ENCODE results near the gene B4GALT3. TPM values are rescaled to one million over a fixed set of nuclear protein-coding genes. Genes with fewer than 3 reads are reported as not detected.

B4GALT3 gene
- total RNA-seq, 2 experiments from 2014 or later, result 36.2 to 41.7 TPM

DNA sequence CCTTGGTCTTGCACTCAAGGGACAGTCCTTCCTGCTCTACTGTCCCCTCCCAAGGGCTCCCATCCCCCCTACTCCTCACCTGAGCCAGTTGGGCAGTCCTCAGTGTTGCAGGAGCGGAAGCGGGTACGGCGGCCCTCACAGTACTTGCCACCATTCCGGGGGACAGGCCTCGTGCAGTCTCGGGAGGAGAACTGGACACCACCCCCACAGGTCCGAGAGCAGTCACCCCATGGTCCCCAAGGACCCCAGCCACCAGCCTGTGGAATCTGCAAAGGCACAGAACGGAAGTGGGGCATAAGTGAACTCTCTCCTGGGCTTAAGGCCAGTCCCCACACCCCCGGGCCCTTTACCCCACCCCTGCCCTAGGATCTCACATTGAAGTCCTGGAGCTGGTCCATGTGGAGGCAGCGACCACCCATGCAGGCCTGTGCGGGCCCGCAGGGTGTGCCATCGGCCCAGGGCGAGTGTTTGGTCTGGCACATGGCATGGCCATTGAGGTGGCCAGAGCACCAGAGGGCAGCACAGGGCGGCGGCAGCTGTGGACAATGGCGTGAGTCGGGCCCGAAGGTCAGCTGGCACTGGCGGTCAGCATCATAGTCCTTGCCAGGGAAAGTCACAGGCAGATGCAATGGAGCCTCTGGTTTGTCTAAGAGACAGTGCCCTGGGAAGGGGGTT, 16.4 kb upstream of the B4GALT3 start:
- no peaks in the 10 kb centered on the region for H3K9me3 ChIP-seq (ENCODE audit: low read length)
- no peak overlapping the region for H3K4me2 ChIP-seq (ENCODE audit: low read length)
- no peak overlapping the region for H3K4me3 ChIP-seq (ENCODE audit: low read depth, low read length, poor library complexity, severe bottlenecking)
- H3K4me1 ChIP-seq (ENCODE audit: insufficient read depth, low read length, poor library complexity, severe bottlenecking), result peaks cover 28% of the 10 kb centered on the region
- H3K36me3 ChIP-seq (ENCODE audit: insufficient read depth, low read length), result no peaks in the 10 kb centered on the region
- no TSS peak for BruUV-seq (replicated peaks)
- intact Hi-C loops (cut with micrococcal nuclease; ENCODE audit: unreplicated experiment), result loop anchor here (5.0 kb wide), 1 partner anchor 189 kb away; no protein-coding TSS in a partner anchor
- no peak for DNase-seq (ENCODE audit: low spot score)
- H3K79me2 ChIP-seq (ENCODE audit: insufficient read depth, low read depth, low read length), result no peaks in the 10 kb centered on the region
- H3K9me2 ChIP-seq (ENCODE audit: insufficient read depth, low read length), result no peaks in the 10 kb centered on the region
- TF ChIP-seq EZH2phosphoT487 (IDR thresholded peaks at IDR 0.05; ENCODE audit: borderline replicate concordance, low read depth, low read length), result no peak
- TF ChIP-seq, protein P1, sequence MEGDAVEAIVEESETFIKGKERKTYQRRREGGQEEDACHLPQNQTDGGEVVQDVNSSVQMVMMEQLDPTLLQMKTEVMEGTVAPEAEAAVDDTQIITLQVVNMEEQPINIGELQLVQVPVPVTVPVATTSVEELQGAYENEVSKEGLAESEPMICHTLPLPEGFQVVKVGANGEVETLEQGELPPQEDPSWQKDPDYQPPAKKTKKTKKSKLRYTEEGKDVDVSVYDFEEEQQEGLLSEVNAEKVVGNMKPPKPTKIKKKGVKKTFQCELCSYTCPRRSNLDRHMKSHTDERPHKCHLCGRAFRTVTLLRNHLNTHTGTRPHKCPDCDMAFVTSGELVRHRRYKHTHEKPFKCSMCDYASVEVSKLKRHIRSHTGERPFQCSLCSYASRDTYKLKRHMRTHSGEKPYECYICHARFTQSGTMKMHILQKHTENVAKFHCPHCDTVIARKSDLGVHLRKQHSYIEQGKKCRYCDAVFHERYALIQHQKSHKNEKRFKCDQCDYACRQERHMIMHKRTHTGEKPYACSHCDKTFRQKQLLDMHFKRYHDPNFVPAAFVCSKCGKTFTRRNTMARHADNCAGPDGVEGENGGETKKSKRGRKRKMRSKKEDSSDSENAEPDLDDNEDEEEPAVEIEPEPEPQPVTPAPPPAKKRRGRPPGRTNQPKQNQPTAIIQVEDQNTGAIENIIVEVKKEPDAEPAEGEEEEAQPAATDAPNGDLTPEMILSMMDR (conservative IDR thresholded peaks at IDR 0.05; ENCODE audit: low read length), result no peak
- ChIA-PET POLR2A (interaction anchor here (0.5 to 1.1 kb wide), 3 partner anchors 8 to 32 kb away, joined by 3 read pairs; partner anchors contain the start of gene TOMM40L), CTCF (ENCODE audit: unreplicated experiment) (interaction anchor here (0.6 to 1.1 kb wide), 3 partner anchors 17 to 191 kb away, joined by 3 to 6 read pairs (median 5); partner anchors contain the start of genes B4GALT3 and TOMM40L)
- H4K20me1 ChIP-seq (ENCODE audit: insufficient read depth, low read length), result no peaks in the 10 kb centered on the region
- no peak overlapping the region for H2AFZ ChIP-seq (ENCODE audit: low read length)
- no peak overlapping the region for H3K27ac ChIP-seq (ENCODE audit: low read depth, low read length, poor library complexity, severe bottlenecking)

DNA sequence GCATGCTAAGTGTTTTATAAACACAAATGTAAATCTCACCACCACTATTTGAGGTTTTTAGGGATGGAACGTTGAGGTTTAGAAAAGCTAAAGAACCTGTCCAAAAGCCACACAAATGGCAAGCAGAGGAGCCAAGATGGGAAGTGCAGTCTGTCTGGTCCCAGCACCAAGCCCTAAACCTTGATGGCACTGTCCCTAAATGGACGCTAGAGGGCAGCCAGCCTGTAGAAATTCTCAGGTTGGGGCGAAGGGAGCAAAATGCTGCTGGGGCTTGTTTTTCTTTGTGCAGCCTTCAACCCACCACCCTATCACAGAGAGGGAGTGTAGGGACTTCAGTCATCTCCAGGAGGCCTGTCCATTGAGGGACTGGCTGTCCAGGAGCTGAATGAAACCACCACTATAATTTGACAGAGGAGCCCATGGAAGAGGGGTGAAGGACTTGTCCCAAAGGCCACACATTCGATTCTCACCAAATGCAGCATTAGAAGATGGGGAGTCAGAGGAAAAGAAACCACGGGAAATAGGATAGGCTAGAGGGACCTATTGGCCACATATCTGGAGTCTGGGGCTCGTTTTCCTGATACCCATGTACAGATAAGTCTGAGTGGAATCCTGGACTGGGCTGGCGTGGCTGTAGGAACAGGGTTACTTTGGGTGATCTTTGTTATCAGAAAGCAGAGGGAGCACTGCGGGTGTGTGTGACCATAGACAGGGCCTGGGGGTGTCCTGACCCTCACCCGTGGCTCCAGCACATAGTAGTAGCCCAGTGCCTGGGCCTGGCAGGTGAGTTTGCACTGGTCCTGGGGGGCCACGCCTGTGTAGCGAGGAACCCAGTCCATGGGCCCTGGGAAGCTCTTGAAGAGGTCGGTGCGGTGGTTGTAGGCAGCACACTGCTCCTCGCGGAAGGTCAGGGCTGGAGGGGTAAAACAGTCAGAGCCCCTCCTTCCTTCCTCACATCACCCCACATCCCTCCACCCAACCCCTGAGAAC, 15.5 kb upstream of the B4GALT3 start:
- ChIA-PET POLR2A (interaction anchor here (0.5 to 2.2 kb wide), 6 partner anchors 15 to 192 kb away, joined by 3 to 5 read pairs (median 4); partner anchors contain the start of gene B4GALT3), CTCF (ENCODE audit: unreplicated experiment) (interaction anchor here (1.0 to 1.9 kb wide), 3 partner anchors 10 to 189 kb away, joined by 3 to 10 read pairs (median 4); partner anchors contain the start of genes NDUFS2 and TOMM40L)
- Histone ChIP-seq H3K4me1 (ENCODE audit: insufficient read depth, low read length, poor library complexity, severe bottlenecking) (peaks cover 28% of the 10 kb centered on the region), H3K4me2 (ENCODE audit: low read length) (no peak overlapping the region), H2AFZ (ENCODE audit: low read length) (peak overlapping the region; percentile 70), H3K36me3 (ENCODE audit: insufficient read depth, low read length) (no peaks in the 10 kb centered on the region), H3K9me2 (ENCODE audit: insufficient read depth, low read length) (no peaks in the 10 kb centered on the region), H3K79me2 (ENCODE audit: insufficient read depth, low read depth, low read length) (no peaks in the 10 kb centered on the region), H3K9me3 (ENCODE audit: low read length) (no peaks in the 10 kb centered on the region), H3K4me3 (ENCODE audit: low read depth, low read length, poor library complexity, severe bottlenecking) (no peak overlapping the region), H3K27ac (ENCODE audit: low read depth, low read length, poor library complexity, severe bottlenecking) (no peak overlapping the region), H4K20me1 (ENCODE audit: insufficient read depth, low read length) (no peaks in the 10 kb centered on the region)
- TF ChIP-seq, protein P1 (conservative IDR thresholded peaks at IDR 0.05; ENCODE audit: low read length), result peak; percentile 96
- TF ChIP-seq EZH2phosphoT487 (IDR thresholded peaks at IDR 0.05; ENCODE audit: borderline replicate concordance, low read depth, low read length), result no peak
- peak; percentile 86 for DNase-seq (ENCODE audit: low spot score)
- no TSS peak for BruUV-seq (replicated peaks)
- intact Hi-C loops (cut with micrococcal nuclease; ENCODE audit: unreplicated experiment), result loop anchor here (1.0 to 5.0 kb wide), 3 partner anchors 33 to 190 kb away; no protein-coding TSS in a partner anchor

Measured in OCI-LY7 (cell line).